Activated gamma-delta T cell treated with anti-CD3 and anti-CD28 coated beads, Interleukin-2, amount 50 U/mL, for 16 hours (primary cell): ENCODE results near the gene RAB11FIP5.
A peak's percentile ranks its signal among the peaks of the same experiment; 100 is the strongest.

Source experiments
- DNase-seq: peaks from one replicate; pipeline ENCODE4 v3.0.0-alpha.2; 2020; ENCODE audit warnings: low read depth

Gene RAB11FIP5

DNA sequence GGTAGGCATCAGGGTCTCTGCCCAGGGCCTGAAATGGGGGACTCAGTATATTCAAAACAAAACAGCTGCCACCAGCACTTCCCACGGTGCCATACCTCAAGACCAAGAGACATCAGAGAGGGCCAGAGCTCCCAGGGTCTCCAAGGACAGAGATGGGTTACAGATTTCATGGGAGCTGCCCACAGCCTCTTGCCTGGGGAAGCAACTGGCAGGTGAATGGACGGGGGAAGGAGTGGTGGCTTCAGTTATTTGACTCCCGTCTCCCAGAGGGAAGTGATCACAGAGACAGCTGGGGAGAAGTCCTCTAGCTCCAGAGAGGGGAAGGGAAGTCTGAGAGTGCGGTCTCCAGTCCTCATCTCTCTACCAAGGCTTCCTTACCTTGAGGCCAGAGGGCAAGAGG is 25.4 kb downstream of the RAB11FIP5 start:
- no peak for DNase-seq

DNA sequence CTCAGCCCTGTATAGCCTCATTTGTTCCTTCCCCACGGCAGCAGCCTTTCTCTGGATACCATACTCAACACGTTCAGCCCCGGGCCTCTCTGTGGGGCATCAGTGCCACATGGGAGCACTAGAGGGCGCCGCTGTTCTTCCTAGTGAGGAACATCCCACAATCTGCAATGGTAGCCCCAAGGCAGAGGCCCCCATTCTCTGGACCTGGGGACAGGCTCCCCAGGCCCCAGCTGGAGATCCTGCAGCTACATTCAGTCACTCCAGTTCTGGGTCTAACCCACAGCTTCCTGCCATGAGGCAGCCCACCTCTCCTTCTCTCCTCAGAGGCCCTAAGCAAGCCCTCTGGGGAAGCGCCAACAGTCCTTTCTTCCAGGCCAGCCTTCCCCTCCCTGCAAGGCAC is 27.1 kb downstream of the RAB11FIP5 start:
- DNase-seq, result peak; percentile 68

DNA sequence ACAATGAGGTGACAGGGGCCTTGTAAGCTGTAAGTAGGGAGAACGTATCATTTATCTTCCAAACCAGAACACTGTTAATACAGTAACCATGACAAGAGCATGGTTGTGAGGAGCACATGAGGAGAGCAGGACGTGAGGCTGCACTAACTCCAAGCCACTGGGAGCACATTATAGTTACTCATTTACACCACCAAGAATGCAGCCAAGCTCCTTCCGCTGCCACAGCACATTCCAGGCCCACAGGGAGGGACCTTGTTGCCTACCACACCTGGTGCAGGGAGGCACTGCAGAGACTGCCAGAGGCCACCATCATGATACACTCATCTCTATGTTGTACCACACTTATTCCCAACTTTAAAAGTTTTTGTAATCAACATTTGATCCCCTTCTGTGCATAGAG is 27.8 kb downstream of the RAB11FIP5 start:
- DNase-seq, result no peak

DNA sequence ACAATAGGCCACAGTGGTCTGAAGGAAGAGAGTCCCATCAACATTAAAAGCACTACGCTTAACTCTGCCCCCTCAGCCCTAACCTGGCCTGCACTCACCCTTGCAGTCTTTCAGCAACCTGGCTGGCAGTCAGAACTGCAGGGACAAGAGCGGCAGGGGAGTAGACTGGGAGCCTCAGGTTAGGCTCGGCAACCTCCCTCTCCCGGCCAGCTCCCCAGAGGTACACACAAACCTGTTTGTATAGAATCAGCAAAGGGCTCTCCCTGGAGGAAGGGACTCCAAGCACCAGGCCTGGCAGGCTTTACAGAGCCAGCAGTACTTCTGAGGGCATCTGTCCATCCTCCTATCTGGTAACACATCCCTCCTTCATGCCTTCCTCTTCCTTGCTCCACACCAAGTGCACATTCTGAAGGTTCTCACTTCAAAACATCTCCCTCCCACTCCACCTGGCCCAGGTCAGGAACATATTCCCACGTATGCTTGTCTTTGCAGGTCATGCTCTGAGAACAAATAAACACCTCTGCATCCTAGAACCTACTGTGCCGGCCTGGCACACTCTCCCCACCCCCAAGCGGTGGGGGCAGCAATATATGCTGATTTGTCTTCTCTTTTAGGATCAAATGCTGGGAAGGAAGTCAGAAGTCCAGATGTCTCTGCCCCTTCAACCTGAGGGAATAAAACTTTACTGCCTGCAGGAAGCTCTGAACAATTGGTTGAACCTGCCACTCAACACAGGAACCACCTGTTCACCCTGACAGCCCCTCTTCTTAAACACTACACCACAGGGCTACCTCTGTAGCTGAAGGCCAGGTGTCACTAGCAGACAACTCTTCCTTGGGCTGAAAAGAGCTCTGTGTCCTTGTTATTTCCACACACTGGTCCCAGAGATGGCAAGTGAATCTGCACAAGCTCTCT is 28.6 kb downstream of the RAB11FIP5 start:
- no peak for DNase-seq

GRCh38 chr2:73082523-73083410 is 30.0 kb downstream of the RAB11FIP5 start:
- DNase-seq, result no peak

GRCh38 chr2:73081181-73081671 is 31.5 kb downstream of the RAB11FIP5 start:
- DNase-seq, result no peak

DNA sequence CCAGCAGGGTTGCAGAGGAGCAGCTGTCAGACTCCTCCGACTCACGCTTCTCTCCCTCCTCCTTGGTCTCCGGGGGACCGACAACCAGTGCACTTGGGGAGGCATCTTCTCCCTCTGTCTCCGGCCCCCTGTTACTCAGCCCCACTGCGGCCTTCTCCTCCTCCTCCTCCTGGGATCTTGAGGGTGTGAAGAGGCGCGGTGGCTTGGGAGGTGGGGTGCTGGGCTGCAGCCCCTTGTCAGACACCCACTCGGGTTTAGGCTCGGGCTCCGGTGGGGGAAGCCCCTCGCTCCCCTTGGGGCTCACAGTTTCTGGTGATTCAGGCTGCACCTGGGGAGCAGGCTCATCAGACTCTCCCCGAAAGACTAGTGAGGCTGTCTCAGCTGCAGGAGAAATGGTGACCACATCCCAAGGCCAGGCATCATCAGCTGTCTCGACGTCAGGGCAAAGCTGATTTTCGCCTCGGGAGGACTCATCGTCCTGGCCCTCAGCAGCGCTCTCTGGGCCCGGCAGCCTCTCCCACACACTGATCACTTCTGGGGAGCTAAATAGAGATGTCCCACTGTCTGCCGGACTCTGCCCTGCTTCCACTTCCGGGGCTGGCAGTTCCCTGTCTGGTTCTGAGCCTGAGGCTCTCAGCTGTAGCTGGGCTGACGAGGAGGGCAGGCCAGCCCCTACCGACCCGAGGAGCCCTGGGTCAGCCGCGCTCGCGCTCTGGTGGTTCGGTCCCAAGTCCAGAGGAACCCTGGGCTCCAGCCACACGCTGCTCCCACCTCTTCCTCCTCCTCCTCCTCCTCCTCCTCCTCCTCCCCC is 32.2 kb downstream of the RAB11FIP5 start:
- no peak for DNase-seq

DNA sequence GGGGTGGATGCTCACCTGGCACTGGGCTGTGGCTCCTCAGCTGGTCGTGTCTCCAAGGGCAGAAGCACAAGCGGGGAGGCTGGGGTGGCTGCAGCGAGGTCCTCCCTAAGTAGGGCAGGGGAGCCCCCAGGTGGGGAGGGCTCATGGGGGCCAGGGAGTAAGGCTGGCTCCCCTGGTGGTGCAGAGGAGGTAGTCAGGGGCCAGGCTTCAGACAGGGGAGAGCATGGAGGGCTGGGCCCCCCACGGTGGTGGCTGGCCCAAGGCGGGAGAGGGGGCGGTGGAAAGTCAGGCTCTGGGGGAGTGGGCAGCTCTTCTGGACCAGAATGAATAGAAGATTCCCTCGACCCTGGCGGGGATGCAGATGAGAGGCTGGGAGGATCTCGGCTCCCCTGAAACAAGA is 33.1 kb downstream of the RAB11FIP5 start:
- DNase-seq, result no peak

DNA sequence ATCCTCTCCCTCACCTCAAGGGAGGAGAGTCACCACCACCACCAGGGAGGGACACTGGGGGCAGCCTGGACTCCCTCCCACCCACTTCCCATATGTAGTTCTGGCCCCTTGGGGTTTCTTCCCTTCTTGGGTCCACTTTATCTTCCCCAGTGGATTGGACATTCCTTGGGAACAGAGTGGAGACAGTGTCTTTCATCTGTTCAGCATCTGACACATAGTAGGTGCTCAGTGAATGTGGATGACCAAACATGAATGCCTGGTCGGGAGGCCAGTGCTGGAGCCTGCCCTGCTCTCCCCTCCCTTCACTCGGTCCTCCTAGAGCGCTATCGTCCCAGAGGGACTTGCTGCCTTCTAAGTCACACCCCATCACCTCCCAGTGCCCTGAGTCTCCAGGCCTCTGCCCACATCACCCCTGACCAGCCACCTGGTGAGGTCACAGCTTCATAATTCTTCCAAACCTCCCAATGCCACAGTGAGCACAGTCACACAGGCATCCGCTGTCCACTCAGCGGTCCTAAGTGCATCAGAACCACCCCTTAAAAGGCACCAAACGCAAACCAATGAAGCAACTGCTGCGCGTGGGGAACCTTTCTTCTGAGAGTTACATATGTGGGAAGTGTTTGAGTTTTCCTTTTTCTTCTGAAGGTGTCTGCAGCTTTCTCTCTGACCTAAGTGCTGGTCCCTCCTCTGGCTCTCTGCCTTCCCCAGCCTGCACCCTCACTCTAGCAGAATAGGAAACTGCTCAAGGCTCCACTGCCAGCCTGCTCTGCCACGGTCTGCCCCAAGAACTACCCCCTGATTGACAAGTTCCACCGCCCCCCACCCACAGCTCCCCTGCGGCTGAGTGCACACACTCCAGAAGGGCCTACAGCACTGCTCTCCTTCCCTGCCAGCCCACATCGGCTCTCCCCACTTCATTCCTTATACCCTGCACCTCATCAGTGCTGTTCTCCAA is 34.0 kb downstream of the RAB11FIP5 start:
- DNase-seq, result no peak

DNA sequence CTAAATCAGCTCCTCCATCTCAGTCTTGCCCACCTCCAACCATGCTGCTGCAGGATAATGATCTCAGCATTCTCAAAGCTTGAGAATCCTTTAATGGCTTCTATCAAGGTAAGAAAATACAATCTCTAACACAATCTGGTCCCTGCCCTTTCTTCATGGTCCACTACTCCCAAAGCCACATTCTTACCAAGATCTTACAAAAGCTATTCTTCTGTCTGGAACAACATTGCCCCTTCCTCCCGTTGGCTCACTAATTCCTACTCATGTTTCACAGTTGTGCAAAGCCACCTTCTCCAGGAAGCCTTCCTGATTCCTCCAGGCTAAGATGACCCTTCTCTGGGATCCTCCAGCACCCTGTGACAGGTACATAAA is 35.3 kb downstream of the RAB11FIP5 start:
- no peak for DNase-seq

- no peak for DNase-seq
These were observed 35.9 kb downstream of the RAB11FIP5 start for GRCh38 chr2:73076701-73077423.

- DNase-seq, result no peak
These were observed 37.0 kb downstream of the RAB11FIP5 start for GRCh38 chr2:73075477-73076373.

- no peak for DNase-seq
These were observed 38.4 kb downstream of the RAB11FIP5 start for GRCh38 chr2:73074110-73075069.

DNA sequence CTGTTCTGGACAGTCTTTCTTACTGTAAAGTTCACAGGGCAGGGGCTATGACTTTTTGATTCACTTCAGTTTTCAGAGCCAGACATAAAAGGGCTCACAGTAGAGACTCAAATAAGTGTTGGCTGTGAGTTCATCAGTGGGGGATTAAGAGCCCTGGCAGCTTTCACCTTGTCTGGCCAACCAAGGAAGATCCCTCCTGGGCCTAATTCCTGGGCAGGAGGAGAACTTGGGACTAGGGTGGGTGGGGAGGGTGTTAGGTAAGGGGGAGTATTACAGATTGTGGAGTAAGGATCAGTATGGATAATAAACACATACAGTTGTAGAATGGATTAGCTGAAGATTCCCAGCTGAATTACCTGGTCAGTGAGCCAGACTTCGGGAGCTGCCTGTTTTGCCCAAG is 40.3 kb downstream of the RAB11FIP5 start:
- no peak for DNase-seq

GRCh38 chr2:73072129-73072395 is 40.7 kb downstream of the RAB11FIP5 start:
- no peak for DNase-seq

- DNase-seq, result peak; percentile 94
These were observed 41.2 kb downstream of the RAB11FIP5 start, which contains the start of gene SFXN5 for GRCh38 chr2:73071360-73072128. Gene SFXN5, minus strand, starts transcription at chr2:73071712. Its CDS starts 7 bp downstream, at chr2:73071705.
